H1 (cell line): ENCODE results near the gene TAT. TPM values are rescaled to one million over a fixed set of nuclear protein-coding genes. Genes with fewer than 3 reads are reported as not detected.

Source experiments
- EGR1 ChIP-seq: IDR thresholded peaks from 2 replicates; pipeline ENCODE4 v1.6.1; 2011; ENCODE audit warnings: low read depth, low read length, borderline replicate concordance
- KDM1A ChIP-seq: fragments of 200-600, 300-600 bp; sonication (generic); IDR thresholded peaks from 2 replicates; pipeline ENCODE4 v1.7.1; 2016; ENCODE audit warnings: mild to moderate bottlenecking, low read length, borderline replicate concordance
- PHF8 ChIP-seq: fragments of 200-600 bp; sonication (generic); conservative IDR thresholded peaks from 2 replicates; pipeline ENCODE4 v1.7.1; 2012; ENCODE audit warnings: low read depth, mild to moderate bottlenecking, inconsistent platforms, low read length, moderate library complexity
- RNF2 ChIP-seq: fragments of 200-900, 300-1000 bp; sonication (generic); IDR thresholded peaks from 2 replicates; pipeline ENCODE4 v1.7.1; 2016; ENCODE audit warnings: borderline replicate concordance, low read depth, mild to moderate bottlenecking, antibody characterized with exemption, low read length; ENCODE audit not compliant: poor library complexity, severe bottlenecking; ENCODE audit errors: missing control alignments
- SAP30 ChIP-seq: fragments of 300-600 bp; sonication (generic); IDR thresholded peaks from 2 replicates; pipeline ENCODE4 v1.7.1; 2012; ENCODE audit warnings: low read length, moderate library complexity, mild to moderate bottlenecking, inconsistent platforms; ENCODE audit not compliant: insufficient read depth, insufficient replicate concordance
- polyA plus RNA-seq, 7 experiments: library from polyadenylated mRNA; depleted of rRNA in 3 of 7; stranded (reverse) in 5 of 7; unstranded in 2 of 7; fragments of >200 nt in 5 of 7; fragments of 200-250 nt in 2 of 7; gene quantifications; 1 replicate in 5 of 7; 2 replicates in 1 of 7; 4 replicates in 1 of 7; pipeline versions ENCODE4 v1.2.1 to v1.2.3, GENCODE V29; 2011 to 2013; ENCODE audit warnings: missing spikeins in 2 of 7, mixed read lengths in 2 of 7
- total RNA-seq: library from RNA; stranded (reverse); fragmentation: NEBNext Ultra II Directional; extraction: Animal tissue kit (Norgen Biotek cat#: 25700); gene quantifications from 2 replicates; pipeline ENCODE4 v1.2.1, GENCODE V29; 2021
- TF ChIP-seq, protein P1 (sequence below): IDR thresholded peaks from 2 replicates; pipeline ENCODE4 v1.6.1; 2011; ENCODE audit warnings: low read depth, mild to moderate bottlenecking, low read length; ENCODE audit not compliant: insufficient read depth

Gene TAT
- total and polyA plus RNA-seq, 2 of the 8 experiments (the other 6 are each of a cell fraction or from before 2014, with no cell fraction given), result 0.03 TPM; not detected in 1

DNA sequence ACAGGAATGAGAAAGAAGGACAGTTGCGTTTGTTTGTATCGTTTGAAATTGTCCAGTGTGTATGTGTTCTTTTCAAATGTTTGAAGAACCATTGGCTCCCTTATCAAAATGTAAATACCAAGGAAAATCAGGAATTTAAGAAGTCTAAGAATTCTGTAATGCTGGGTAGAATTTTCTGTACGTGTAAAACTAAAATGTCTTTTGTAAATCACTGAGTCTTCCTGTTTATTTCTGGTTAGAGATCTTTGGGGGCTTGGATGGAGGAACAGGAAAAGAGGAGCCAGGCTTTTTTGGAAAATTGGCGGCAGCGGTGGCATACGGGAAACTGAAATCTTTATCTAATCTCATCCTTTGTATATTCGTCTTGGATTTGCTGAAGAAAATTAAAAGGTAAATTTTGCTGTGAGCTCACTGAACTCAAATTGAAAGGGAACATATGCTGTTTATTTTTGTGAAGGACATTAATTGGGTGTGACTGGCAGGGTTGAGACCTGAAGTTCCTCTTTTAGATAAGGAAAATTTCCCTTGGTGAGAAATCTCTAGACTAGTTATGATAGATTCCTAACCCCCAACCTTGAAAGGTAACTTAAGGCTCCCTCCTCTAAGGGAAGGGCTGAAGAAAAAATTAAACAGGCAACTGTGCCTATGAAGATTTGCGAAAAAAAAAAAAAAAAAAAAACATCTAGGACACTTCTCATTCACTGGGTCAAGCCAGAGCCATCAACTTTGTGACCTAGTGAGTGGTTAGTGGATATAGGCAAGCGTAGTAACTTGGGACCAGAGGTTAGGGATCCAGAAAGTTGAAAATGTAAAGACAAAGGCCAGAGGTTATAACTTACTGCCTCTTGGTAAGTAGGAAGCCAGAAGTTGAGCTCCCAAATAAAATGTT, 10.8 kb downstream of the TAT start (continued):
- TF ChIP-seq PHF8, result no peak
- TF ChIP-seq SAP30, result no peak
- TF ChIP-seq RNF2, result no peak
- TF ChIP-seq, protein P1, sequence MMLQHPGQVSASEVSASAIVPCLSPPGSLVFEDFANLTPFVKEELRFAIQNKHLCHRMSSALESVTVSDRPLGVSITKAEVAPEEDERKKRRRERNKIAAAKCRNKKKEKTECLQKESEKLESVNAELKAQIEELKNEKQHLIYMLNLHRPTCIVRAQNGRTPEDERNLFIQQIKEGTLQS, result no peak
- TF ChIP-seq KDM1A, result no peak
- TF ChIP-seq EGR1, result no peak
